DOHH2 (cell line): Measurements from ENCODE around the gene MRGPRF.

Experiments
- H3F3A ChIP-seq: fragments of 200-600 bp; sonication (generic), shearing (Covaris generic); 2 replicates; pipeline ENCODE4 v1.6.0; 2016; ENCODE audit warnings: antibody characterized with exemption, mild to moderate bottlenecking; ENCODE audit not compliant: control insufficient read depth, insufficient read depth
- H3K27ac ChIP-seq: fragments of 200-600 bp; sonication (generic); 2 replicates; pipeline ENCODE4 v1.5.1; 2014; ENCODE audit warnings: low read depth, mild to moderate bottlenecking, low read length, moderate library complexity
- H3K27me3 ChIP-seq: fragments of 200-600 bp; sonication (generic); 2 replicates; pipeline ENCODE4 v1.6.1; 2014; ENCODE audit warnings: mild to moderate bottlenecking, low read length, mixed read lengths; ENCODE audit not compliant: control insufficient read depth
- H3K36me3 ChIP-seq: fragments of 200-600 bp; sonication (generic); 2 replicates; pipeline ENCODE4 v1.6.1; 2014; ENCODE audit warnings: mild to moderate bottlenecking, low read length, moderate library complexity, mixed read lengths; ENCODE audit not compliant: control insufficient read depth
- H3K4me1 ChIP-seq: fragments of 200-600 bp; sonication (generic); 2 replicates; pipeline ENCODE4 v1.6.1; 2014; ENCODE audit warnings: mild to moderate bottlenecking, low read length, mixed read lengths; ENCODE audit not compliant: control insufficient read depth
- H3K4me2 ChIP-seq: fragments of 200-600 bp; sonication (generic); 2 replicates; pipeline ENCODE4 v1.6.0; 2014; ENCODE audit warnings: mild to moderate bottlenecking, low read length, moderate library complexity
- H3K4me3 ChIP-seq: fragments of 200-600 bp; sonication (generic); 2 replicates; pipeline ENCODE4 v1.5.1; 2014; ENCODE audit warnings: mild to moderate bottlenecking, low read length, mixed read lengths
- H3K79me2 ChIP-seq: fragments of 200-600 bp; sonication (generic); 2 replicates; pipeline ENCODE4 v1.6.1; 2014; ENCODE audit warnings: mild to moderate bottlenecking, low read length, mixed read lengths; ENCODE audit not compliant: control insufficient read depth
- H3K9me2 ChIP-seq: fragments of 200-600 bp; sonication (generic); replicated peaks from 2 replicates; pipeline ENCODE4 v1.6.1; 2014; ENCODE audit warnings: mild to moderate bottlenecking, low read length, mixed read lengths; ENCODE audit not compliant: control insufficient read depth
- H3K9me3 ChIP-seq: fragments of 200-600 bp; sonication (generic); 2 replicates; pipeline ENCODE4 v1.6.1; 2014; ENCODE audit warnings: antibody characterized with exemption, low read length, mixed read lengths; ENCODE audit not compliant: control insufficient read depth, insufficient read depth
- H4K20me1 ChIP-seq: fragments of 200-600 bp; sonication (generic); 2 replicates; pipeline ENCODE4 v1.6.0; 2014; ENCODE audit warnings: low read depth, mild to moderate bottlenecking, antibody characterized with exemption, low read length, moderate library complexity; ENCODE audit not compliant: control insufficient read depth, insufficient read depth
- EZH2phosphoT487 ChIP-seq: fragments of 200-600 bp; sonication (generic); IDR thresholded peaks from 2 replicates; pipeline ENCODE4 v1.6.1; 2017; ENCODE audit warnings: borderline replicate concordance, mild to moderate bottlenecking, antibody characterized with exemption, low read length, moderate library complexity, mixed read lengths
- TF ChIP-seq, protein P1 (sequence below): fragments of 200-600 bp; sonication (generic); IDR thresholded peaks from one replicate; pipeline ENCODE4 v1.5.1; 2014; ENCODE audit warnings: antibody characterized with exemption, mild to moderate bottlenecking, low read depth, low read length; ENCODE audit not compliant: poor library complexity, severe bottlenecking

Gene MRGPRF

DNA sequence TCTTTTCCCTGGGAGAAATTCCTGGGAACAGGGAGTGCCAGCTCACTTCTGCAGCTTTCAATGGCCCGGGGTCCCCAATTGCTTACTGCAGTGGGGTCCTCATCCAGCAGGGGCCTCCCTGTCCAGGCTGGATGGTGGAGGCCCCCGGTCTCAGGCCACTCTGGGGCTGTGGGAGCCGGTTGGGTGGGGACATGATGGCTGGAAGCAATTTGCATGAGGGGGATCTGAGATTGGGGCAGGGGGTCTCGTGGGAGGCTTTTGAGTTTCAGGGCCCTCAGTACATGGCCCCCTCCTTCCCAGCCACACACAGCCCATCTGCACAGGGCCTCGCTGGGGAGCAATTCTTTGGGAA is 57.5 kb downstream of the MRGPRF start:
- Histone ChIP-seq H3K36me3 (no peaks in the 10 kb centered on the region), H3K9me2 (no peaks in the 10 kb centered on the region), H4K20me1 (no peaks in the 10 kb centered on the region), H3F3A (no peaks in the 10 kb centered on the region), H3K9me3 (no peaks in the 10 kb centered on the region), H3K79me2 (no peaks in the 10 kb centered on the region), H3K4me1 (no peaks in the 10 kb centered on the region), H3K4me3 (no peak overlapping the region), H3K27me3 (no peaks in the 10 kb centered on the region), H3K27ac (no peak overlapping the region), H3K4me2 (no peak overlapping the region)
- TF ChIP-seq, protein P1, sequence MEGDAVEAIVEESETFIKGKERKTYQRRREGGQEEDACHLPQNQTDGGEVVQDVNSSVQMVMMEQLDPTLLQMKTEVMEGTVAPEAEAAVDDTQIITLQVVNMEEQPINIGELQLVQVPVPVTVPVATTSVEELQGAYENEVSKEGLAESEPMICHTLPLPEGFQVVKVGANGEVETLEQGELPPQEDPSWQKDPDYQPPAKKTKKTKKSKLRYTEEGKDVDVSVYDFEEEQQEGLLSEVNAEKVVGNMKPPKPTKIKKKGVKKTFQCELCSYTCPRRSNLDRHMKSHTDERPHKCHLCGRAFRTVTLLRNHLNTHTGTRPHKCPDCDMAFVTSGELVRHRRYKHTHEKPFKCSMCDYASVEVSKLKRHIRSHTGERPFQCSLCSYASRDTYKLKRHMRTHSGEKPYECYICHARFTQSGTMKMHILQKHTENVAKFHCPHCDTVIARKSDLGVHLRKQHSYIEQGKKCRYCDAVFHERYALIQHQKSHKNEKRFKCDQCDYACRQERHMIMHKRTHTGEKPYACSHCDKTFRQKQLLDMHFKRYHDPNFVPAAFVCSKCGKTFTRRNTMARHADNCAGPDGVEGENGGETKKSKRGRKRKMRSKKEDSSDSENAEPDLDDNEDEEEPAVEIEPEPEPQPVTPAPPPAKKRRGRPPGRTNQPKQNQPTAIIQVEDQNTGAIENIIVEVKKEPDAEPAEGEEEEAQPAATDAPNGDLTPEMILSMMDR: no peak
- no peak for TF ChIP-seq EZH2phosphoT487

DNA sequence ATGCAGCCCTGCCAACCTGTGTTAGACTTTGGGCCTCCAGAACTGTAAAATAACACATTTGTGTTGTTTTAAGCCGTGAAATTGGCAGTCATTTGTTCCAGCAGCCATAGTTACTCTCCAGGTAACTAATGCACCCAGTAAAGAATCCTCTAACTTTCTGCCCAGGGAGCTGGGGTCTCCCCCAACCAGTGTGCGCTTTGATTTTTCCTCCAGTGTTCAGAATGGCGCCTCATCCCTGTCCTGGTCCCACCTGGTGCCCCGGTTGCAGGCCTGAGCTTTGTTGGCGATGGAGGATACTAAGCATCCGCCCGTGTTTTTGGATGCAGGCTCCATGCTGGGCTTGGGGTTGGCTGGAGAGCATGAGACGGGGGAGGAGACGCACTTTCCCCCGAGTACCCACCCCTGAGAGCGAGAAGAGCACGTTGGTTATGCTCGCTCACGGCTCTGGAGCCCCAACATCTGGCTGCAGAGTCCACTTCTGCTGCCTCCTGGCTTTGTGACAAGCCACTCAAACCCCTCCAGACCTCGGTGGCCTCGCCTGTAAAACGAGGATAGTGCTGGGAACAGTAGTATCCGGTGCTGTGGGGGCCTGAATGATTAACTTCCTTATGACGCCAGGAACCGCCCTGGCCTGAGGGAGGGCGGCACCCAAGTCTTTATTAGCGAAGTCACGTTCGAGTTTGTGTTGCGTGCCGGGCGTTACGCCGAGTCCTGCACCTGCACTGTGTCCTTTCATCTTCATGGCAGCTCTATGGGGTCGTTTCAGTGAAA is 58.0 kb downstream of the MRGPRF start:
- no peaks in the 10 kb centered on the region for H3F3A ChIP-seq
- TF ChIP-seq, protein P1: no peak
- no peak for TF ChIP-seq EZH2phosphoT487
- no peaks in the 10 kb centered on the region for H3K4me1 ChIP-seq
- no peak overlapping the region for H3K4me2 ChIP-seq
- no peak overlapping the region for H3K4me3 ChIP-seq
- H3K9me3 ChIP-seq: no peaks in the 10 kb centered on the region
- no peaks in the 10 kb centered on the region for H3K36me3 ChIP-seq
- no peak overlapping the region for H3K27ac ChIP-seq
- H4K20me1 ChIP-seq: no peaks in the 10 kb centered on the region
- no peaks in the 10 kb centered on the region for H3K79me2 ChIP-seq
- no peaks in the 10 kb centered on the region for H3K9me2 ChIP-seq
- H3K27me3 ChIP-seq: no peaks in the 10 kb centered on the region
